Fibroblast of pulmonary artery (primary cell): ENCODE data around the gene WNT3A.

Experiments used
- DNase-seq: peaks from one replicate; pipeline ENCODE4 v3.0.0-alpha.2; 2010; ENCODE audit warnings: low read depth
- H3K4me3 ChIP-seq: replicated peaks from 2 replicates; pipeline ENCODE4 v1.5.1; 2011; ENCODE audit warnings: low read depth, mild to moderate bottlenecking, control low read depth, low read length, moderate library complexity
- TF ChIP-seq, protein P1 (sequence below): IDR thresholded peaks from 2 replicates; pipeline ENCODE4 v1.5.1; 2011; ENCODE audit warnings: mild to moderate bottlenecking, control low read depth, low read length, inconsistent platforms; ENCODE audit errors: missing control alignments

Gene WNT3A

DNA sequence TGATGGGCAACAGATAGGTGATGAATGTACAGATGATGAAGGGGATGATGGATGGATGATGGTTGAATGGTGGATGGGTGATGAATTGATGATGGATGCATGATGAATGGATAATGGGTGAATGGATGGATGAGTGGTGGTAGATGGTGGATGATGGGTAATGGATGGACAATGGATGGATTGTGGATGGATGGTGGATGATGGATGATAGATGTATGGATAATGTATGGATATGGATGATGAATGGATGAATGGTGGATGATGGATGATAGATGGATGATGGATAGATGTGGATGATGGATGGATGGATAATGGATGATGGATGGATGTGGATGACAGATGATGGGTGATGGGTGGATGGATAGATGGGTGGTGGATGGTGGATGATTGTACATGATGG, 35.7 kb downstream of the WNT3A start:
- H3K4me3 ChIP-seq = no peak overlapping the region
- no peak for DNase-seq
- TF ChIP-seq, protein P1, sequence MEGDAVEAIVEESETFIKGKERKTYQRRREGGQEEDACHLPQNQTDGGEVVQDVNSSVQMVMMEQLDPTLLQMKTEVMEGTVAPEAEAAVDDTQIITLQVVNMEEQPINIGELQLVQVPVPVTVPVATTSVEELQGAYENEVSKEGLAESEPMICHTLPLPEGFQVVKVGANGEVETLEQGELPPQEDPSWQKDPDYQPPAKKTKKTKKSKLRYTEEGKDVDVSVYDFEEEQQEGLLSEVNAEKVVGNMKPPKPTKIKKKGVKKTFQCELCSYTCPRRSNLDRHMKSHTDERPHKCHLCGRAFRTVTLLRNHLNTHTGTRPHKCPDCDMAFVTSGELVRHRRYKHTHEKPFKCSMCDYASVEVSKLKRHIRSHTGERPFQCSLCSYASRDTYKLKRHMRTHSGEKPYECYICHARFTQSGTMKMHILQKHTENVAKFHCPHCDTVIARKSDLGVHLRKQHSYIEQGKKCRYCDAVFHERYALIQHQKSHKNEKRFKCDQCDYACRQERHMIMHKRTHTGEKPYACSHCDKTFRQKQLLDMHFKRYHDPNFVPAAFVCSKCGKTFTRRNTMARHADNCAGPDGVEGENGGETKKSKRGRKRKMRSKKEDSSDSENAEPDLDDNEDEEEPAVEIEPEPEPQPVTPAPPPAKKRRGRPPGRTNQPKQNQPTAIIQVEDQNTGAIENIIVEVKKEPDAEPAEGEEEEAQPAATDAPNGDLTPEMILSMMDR = no peak

DNA sequence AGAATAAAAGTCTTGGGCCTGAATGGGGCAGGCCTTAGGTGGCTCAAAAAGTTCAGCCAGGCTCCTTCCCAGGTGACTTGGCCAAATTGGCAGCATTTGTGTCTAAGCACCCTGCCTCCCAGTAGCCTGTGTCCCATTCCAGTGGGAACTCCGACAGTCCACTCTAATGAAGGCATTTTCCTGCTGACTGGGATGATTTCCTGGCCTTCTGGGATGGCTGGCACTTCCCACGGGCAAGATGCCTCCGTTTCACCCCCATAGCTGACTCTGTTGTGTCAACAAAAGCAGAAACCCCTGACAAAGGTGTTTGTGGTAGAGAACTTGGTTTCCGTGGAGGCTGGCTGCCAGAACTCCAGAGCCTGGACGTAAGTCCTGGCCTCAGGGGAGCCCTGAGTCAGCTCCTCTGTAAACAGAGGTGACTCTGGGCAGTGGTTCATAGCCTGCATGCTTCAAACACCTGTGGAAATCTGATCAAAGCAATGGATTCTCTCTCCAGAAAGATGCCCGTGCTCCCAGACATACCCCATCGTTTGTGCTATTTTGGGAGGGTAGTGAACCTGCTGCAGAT, 36.6 kb downstream of the WNT3A start:
- DNase-seq = no peak
- H3K4me3 ChIP-seq = no peak overlapping the region
- TF ChIP-seq, protein P1 = no peak

DNA sequence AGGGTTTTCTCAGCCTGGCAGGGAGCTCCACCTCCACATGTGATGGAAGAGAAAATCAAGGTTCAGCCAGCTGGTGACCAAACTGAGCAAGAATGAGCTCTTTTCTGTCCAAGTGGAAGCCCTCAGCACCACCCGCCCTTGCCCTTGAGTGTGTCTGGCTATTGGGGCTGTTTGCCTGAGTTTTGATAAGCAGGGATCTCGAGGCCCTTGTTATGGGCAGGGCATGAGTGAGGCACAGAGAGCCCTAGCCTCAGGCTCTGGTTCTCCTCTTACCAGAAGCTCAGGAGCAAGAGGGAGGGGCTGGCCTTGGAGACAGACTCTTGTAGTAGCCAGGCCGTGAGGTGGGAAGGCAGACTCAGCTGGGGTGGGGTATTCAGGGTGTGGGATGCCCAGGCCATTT, 38.2 kb downstream of the WNT3A start:
- DNase-seq = no peak
- H3K4me3 ChIP-seq = no peak overlapping the region
- TF ChIP-seq, protein P1 = no peak

DNA sequence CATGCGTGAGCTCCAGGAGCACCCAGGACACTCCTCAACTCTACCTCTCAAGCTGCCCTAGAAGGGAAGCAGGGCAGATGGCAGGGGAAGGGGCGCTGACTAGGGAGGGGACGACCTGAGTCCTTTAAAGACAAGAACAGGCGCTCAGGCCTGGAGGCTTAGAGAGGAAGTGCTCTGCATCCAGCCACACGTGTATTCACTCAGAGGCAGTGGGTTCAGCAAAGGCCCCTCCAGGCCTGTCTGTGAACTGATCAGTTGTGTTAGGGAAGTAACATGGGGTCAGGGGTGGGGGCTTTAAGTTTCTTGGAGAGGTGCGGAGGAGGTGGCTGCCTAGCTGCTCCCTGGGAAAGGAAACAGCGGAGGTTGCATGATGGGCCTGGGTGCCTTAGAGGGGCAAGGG, 38.6 kb downstream of the WNT3A start:
- no peak overlapping the region for H3K4me3 ChIP-seq
- no peak for DNase-seq
- TF ChIP-seq, protein P1 = no peak

DNA sequence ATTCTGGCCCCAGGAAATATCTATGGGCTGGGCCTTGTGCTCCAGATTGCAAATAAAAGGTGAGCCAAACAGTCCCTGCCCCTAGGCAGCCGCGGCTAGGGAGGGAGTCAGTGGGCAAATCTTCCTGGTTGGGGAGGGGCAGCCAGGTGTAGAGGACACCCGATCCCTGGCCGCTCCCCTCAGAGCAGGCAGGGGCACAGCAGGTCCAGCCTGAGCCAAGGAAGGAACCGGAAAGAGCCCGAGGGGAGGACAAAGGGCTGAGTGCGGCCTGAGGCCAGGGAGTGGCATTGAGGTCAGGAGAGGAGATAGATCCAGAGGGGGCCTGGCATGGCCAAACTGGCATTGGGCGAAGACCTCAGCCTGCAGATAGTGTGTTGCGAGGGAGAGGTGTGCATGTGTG, 39.1 kb downstream of the WNT3A start:
- TF ChIP-seq, protein P1 = no peak
- no peak for DNase-seq
- H3K4me3 ChIP-seq = no peak overlapping the region

DNA sequence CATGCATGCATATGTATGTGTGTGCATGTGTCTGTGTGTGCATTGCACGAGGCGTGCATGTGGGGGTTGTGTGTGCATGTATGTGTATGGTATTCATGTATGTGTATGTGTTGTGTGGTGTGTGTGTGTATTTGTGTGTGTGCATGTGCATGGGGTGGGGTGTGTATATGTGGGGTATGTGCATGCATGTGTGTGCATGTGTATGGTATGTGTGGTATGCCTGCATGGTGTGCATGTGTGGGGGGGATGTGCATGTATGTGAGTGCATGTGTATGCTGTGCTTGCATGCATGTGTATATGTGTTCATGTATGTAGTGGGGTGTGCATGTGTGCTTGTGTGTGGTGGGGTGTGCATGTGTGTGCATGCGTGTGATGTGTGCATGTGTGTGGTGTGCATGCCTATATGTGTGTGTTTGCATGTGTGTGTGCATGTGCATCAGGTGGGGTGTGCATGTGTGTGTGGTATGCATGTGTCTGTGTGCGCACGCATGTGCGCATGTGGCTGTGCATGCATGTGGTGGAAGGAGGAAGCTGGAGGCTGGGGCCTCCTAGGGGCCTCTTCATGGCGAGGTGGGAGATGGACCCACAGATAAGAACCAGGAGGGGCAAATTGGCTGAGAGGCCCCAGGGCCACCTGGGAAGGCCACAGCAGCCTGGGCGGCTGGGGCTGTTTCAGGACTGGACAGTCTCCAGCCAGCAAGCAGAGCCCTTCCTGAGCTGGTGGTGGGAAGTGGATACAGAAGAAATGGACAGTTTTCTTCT, 39.8 kb downstream of the WNT3A start:
- no peak for DNase-seq
- H3K4me3 ChIP-seq = no peak overlapping the region
- TF ChIP-seq, protein P1 = no peak

DNA sequence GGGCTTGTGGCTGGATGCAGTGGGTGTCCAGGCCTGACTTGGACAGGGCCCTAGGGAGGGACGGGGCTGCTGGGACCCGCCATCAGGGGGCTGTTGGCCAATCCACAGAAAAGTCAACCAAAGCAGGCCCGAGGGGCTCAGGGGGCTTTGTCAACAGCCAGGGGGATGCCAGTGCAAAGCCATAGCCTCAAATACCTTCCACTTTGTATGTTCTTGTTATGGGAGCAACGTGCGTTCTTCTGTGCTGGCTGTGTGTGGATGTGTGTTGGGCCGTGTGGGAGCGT, 40.3 kb downstream of the WNT3A start:
- TF ChIP-seq, protein P1 = no peak
- H3K4me3 ChIP-seq = no peak overlapping the region
- DNase-seq = no peak
